LNCAP (cell line): Measurements from ENCODE around the gene PCDH15.

ENCODE experiments used
- CTCF ChIP-seq: fragments of 450-650 bp; IDR thresholded peaks from 2 replicates; pipeline ENCODE4 v1.5.1; 2017; ENCODE audit warnings: mild to moderate bottlenecking

The PCDH15 gene

GRCh38 chr10:54284526-54285193, 516.4 kb downstream of the PCDH15 start:
- TF ChIP-seq CTCF: no peak

GRCh38 chr10:54282012-54282411, 519.0 kb downstream of the PCDH15 start:
- TF ChIP-seq CTCF: no peak

GRCh38 chr10:54266395-54266794, 534.6 kb downstream of the PCDH15 start:
- no peak for TF ChIP-seq CTCF

- no peak for TF ChIP-seq CTCF
Observed at GRCh38 chr10:54262726-54263125, 538.3 kb downstream of the PCDH15 start.

- TF ChIP-seq CTCF: no peak
Observed at GRCh38 chr10:54259104-54259503, 541.9 kb downstream of the PCDH15 start.

GRCh38 chr10:54234832-54235231, 566.2 kb downstream of the PCDH15 start:
- TF ChIP-seq CTCF: no peak

- TF ChIP-seq CTCF: no peak
Observed at GRCh38 chr10:54203401-54203800, 597.6 kb downstream of the PCDH15 start.

GRCh38 chr10:54198051-54198450, 603.0 kb downstream of the PCDH15 start:
- TF ChIP-seq CTCF: no peak
